Neural cell (in vitro differentiated cells): ENCODE measurements around the gene SMTN. TPM values are rescaled to one million over a fixed set of nuclear protein-coding genes. Genes with fewer than 3 reads are reported as not detected.

Experiments used
- H2AFZ ChIP-seq: fragments of 200-600, 300-800 bp; sonication (generic), shearing (Covaris generic); 2 replicates; pipeline ENCODE4 v1.6.0; 2014; ENCODE audit warnings: low read depth, mild to moderate bottlenecking, antibody characterized with exemption, low read length, moderate library complexity
- H3F3A ChIP-seq: fragments of 200-600 bp; shearing (Covaris generic); 2 replicates; pipeline ENCODE4 v1.6.1; 2016; ENCODE audit warnings: mild to moderate bottlenecking, moderate library complexity, mixed read lengths, antibody characterized with exemption, low read length; ENCODE audit not compliant: insufficient read depth, poor library complexity, severe bottlenecking
- H3K27ac ChIP-seq: fragments of 200-600, 300-800 bp; sonication (generic), shearing (Covaris generic); 2 replicates; pipeline ENCODE4 v1.5.1; 2014; ENCODE audit warnings: mild to moderate bottlenecking, low read length, moderate library complexity
- H3K27me3 ChIP-seq: fragments of 300-800, 200-600 bp; sonication (generic), shearing (Covaris generic); 2 replicates; pipeline ENCODE4 v1.6.0; 2014; ENCODE audit warnings: mild to moderate bottlenecking, low read depth, low read length, moderate library complexity; ENCODE audit not compliant: insufficient read depth
- H3K36me3 ChIP-seq: fragments of 300-800, 200-600 bp; sonication (generic), shearing (Covaris generic); 2 replicates; pipeline ENCODE4 v1.5.1; 2014; ENCODE audit warnings: mild to moderate bottlenecking, antibody characterized with exemption, low read length, moderate library complexity; ENCODE audit not compliant: insufficient read depth
- H3K4me2 ChIP-seq: fragments of 300-800, 200-600 bp; sonication (generic), shearing (Covaris generic); 2 replicates; pipeline ENCODE4 v1.6.0; 2014; ENCODE audit warnings: mild to moderate bottlenecking, low read length
- H3K4me3 ChIP-seq: fragments of 300-800, 200-600 bp; sonication (generic), shearing (Covaris generic); 2 replicates; pipeline ENCODE4 v1.5.1; 2014; ENCODE audit warnings: mild to moderate bottlenecking, low read length, moderate library complexity
- H3K79me2 ChIP-seq: fragments of 200-600 bp; shearing (Covaris generic); replicated peaks from 2 replicates; pipeline ENCODE4 v1.6.0; 2014; ENCODE audit warnings: mild to moderate bottlenecking, low read length, moderate library complexity; ENCODE audit not compliant: insufficient read depth
- H3K9ac ChIP-seq: fragments of 300-800, 200-600 bp; sonication (generic), shearing (Covaris generic); 2 replicates; pipeline ENCODE4 v1.6.1; 2016; ENCODE audit warnings: mild to moderate bottlenecking, low read length, mixed read lengths
- H3K9me2 ChIP-seq: fragments of 200-600 bp; shearing (Covaris generic); 2 replicates; pipeline ENCODE4 v1.6.1; 2016; ENCODE audit warnings: mild to moderate bottlenecking, low read length, mixed read lengths; ENCODE audit not compliant: insufficient read depth
- H3K9me3 ChIP-seq: fragments of 200-600, 300-800 bp; sonication (generic), shearing (Covaris generic); 2 replicates; pipeline ENCODE4 v1.6.1; 2016; ENCODE audit warnings: mild to moderate bottlenecking, mixed run types, low read length, moderate library complexity, mixed read lengths
- H4K20me1 ChIP-seq: fragments of 200-600 bp; shearing (Covaris generic); 2 replicates; pipeline ENCODE4 v1.6.1; 2016; ENCODE audit warnings: mild to moderate bottlenecking, mixed run types; ENCODE audit not compliant: insufficient read depth
- CTCF ChIP-seq: fragments of 450-650 bp; IDR thresholded peaks from 2 replicates; pipeline ENCODE4 v1.5.1; 2014; ENCODE audit warnings: antibody characterized with exemption, mild to moderate bottlenecking, moderate library complexity; ENCODE audit not compliant: poor library complexity, severe bottlenecking
- EP300 ChIP-seq: fragments of 450-650 bp; conservative IDR thresholded peaks from 2 replicates; pipeline ENCODE4 v1.6.1; 2014; ENCODE audit warnings: antibody characterized with exemption, mild to moderate bottlenecking, moderate library complexity; ENCODE audit not compliant: poor library complexity, severe bottlenecking
- EZH2 ChIP-seq: fragments of 200-600, 300-800 bp; shearing (Covaris generic), sonication (generic); IDR thresholded peaks from 2 replicates; pipeline ENCODE4 v1.6.1; 2014; ENCODE audit warnings: antibody characterized with exemption, low read length, borderline replicate concordance, mild to moderate bottlenecking; ENCODE audit not compliant: insufficient read depth, poor library complexity, severe bottlenecking
- MXI1 ChIP-seq: fragments of 450-650 bp; conservative IDR thresholded peaks from 2 replicates; pipeline ENCODE4 v1.6.1; 2014; ENCODE audit warnings: antibody characterized with exemption, mild to moderate bottlenecking; ENCODE audit not compliant: poor library complexity, severe bottlenecking
- POLR2AphosphoS5 ChIP-seq: IDR thresholded peaks from 2 replicates; pipeline ENCODE4 v1.6.1; 2012
- RAD21 ChIP-seq: fragments of 450-650 bp; conservative IDR thresholded peaks from 2 replicates; pipeline ENCODE4 v1.6.1; 2014; ENCODE audit warnings: antibody characterized with exemption, mild to moderate bottlenecking, moderate library complexity
- REST ChIP-seq: IDR thresholded peaks from 2 replicates; pipeline ENCODE4 v1.6.1; 2012; ENCODE audit warnings: borderline replicate concordance
- SMC3 ChIP-seq: fragments of 450-650 bp; conservative IDR thresholded peaks from 2 replicates; pipeline ENCODE4 v1.6.1; 2014; ENCODE audit warnings: antibody characterized with exemption, mild to moderate bottlenecking, moderate library complexity; ENCODE audit not compliant: poor library complexity
- TAF1 ChIP-seq: IDR thresholded peaks from 2 replicates; pipeline ENCODE4 v1.6.1; 2012; ENCODE audit warnings: low read depth
- polyA plus RNA-seq: library from polyadenylated mRNA; depleted of rRNA; stranded (reverse); fragments of >200 nt; gene quantifications from 2 replicates; pipeline ENCODE4 v1.2.3, GENCODE V29; 2014

The SMTN gene
- polyA plus RNA-seq, 1 donor from 2014 or later, result 3.4 TPM

GRCh38 chr22:31103111-31103510, 22.0 kb downstream of the SMTN start:
- Histone ChIP-seq H3K9me2 (no peaks in the 10 kb centered on the region), H3F3A (no peaks in the 10 kb centered on the region), H3K27me3 (no peaks in the 10 kb centered on the region), H3K79me2 (no peaks in the 10 kb centered on the region), H3K4me3 (no peak overlapping the region), H3K27ac (no peak overlapping the region), H3K36me3 (no peaks in the 10 kb centered on the region), H3K9ac (no peak overlapping the region), H3K4me2 (no peak overlapping the region), H4K20me1 (no peaks in the 10 kb centered on the region), H2AFZ (no peak overlapping the region), H3K9me3 (no peaks in the 10 kb centered on the region)
- no peak for TF ChIP-seq CTCF
- no peak for TF ChIP-seq EZH2
- no peak for TF ChIP-seq POLR2AphosphoS5
- TF ChIP-seq REST, result no peak
- no peak for TF ChIP-seq MXI1
- TF ChIP-seq EP300, result no peak
- no peak for TF ChIP-seq SMC3
- no peak for TF ChIP-seq TAF1
- no peak for TF ChIP-seq RAD21

DNA sequence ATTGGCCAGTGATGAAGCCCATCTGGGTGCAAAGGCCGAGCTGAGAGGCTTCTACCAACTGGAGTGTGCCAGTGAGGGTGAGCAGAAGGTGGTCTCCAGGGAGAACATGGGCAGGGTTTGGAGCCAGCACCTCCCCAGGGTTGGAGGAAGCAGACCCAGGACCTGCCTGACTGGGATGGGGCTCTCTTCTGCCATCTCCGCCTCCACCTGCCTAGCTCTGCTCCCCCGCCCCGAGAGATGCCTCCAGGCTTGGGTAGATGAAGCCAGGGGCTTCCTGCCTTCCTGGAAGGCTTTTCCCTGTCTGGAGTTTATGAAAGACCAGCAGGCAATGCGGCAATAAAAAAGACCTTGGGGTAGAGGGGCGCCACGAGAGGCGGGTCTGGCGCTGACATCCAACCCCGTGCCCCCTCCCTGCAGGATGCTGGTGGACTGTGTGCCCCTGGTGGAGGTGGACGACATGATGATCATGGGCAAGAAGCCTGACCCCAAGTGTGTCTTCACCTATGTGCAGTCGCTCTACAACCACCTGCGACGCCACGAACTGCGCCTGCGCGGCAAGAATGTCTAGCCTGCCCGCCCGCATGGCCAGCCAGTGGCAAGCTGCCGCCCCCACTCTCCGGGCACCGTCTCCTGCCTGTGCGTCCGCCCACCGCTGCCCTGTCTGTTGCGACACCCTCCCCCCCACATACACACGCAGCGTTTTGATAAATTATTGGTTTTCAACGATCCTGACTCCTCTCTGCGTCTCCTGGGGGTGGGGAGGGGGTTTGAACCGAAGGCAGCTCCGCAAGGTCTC, 23.0 kb downstream of the SMTN start:
- H4K20me1 ChIP-seq, result no peaks in the 10 kb centered on the region
- no peaks in the 10 kb centered on the region for H3K9me2 ChIP-seq
- TF ChIP-seq EZH2 (no peak), MXI1 (no peak), CTCF (no peak), TAF1 (no peak), RAD21 (no peak), REST (no peak)
- no peak overlapping the region for H3K4me2 ChIP-seq
- no peaks in the 10 kb centered on the region for H3K27me3 ChIP-seq
- H3F3A ChIP-seq, result no peaks in the 10 kb centered on the region
- H3K4me3 ChIP-seq, result no peak overlapping the region
- no peak overlapping the region for H3K9ac ChIP-seq
- no peak overlapping the region for H2AFZ ChIP-seq
- no peak overlapping the region for H3K27ac ChIP-seq
- H3K9me3 ChIP-seq, result no peaks in the 10 kb centered on the region
- H3K79me2 ChIP-seq, result no peaks in the 10 kb centered on the region
- no peaks in the 10 kb centered on the region for H3K36me3 ChIP-seq
